ENCODE results near the gene YEATS2. TPM values are rescaled to one million over a fixed set of nuclear protein-coding genes. Genes with fewer than 3 reads are reported as not detected.

The YEATS2 gene
- total RNA-seq, 2 donors from 2014 or later = 13.2 to 14.3 TPM

DNA sequence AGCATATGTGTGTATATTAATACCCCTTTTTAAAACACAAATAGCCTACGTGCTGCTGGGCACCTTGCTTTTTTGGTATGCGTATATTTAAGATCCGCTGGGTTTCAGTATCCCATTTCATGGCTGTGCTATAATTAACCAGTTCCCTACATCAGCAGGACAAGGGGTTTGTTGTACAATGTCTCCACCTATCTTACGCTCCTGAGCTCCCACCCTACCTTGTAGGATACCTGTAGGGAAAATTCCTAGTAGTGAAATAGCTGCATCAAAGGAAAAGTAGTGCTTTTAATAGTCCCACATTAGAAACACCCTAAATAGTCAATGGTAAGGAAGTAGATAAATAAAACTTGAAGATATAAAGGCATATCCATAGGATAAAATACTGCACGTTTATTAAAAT, 126.4 kb downstream of the YEATS2 start:
- no peak for ATAC-seq
- intact Hi-C loops (cut with DNase I) = no loop called here
- DNase-seq = no peak

- DNase-seq (no peak), ATAC-seq (peak; percentile 48 to 52)
- intact Hi-C loops (cut with DNase I) = no loop called here
Observed at GRCh38 chr3:183824761-183825455, 127.3 kb downstream of the YEATS2 start.

GRCh38 chr3:183825456-183826161, 128.0 kb downstream of the YEATS2 start, which contains the start of gene MAP6D1:
TSS of gene MAP6D1 (minus strand) at chr3:183825577. CDS start at chr3:183825547, 30 bp downstream.
- ATAC-seq (peak; percentile 67 to 85), DNase-seq (no peak)
- intact Hi-C loops (cut with DNase I) = no loop called here

- peak in 1 of 2 donors; percentile 6 for ATAC-seq
- intact Hi-C loops (cut with DNase I) = no loop called here
- DNase-seq = no peak
Observed at GRCh38 chr3:183826448-183827250, 129.1 kb downstream of the YEATS2 start.

- intact Hi-C loops (cut with DNase I) = no loop called here
- ATAC-seq = no peak
Observed at GRCh38 chr3:183827809-183828537, 130.4 kb downstream of the YEATS2 start.

GRCh38 chr3:183828538-183828870, 130.9 kb downstream of the YEATS2 start:
- intact Hi-C loops (cut with DNase I) = no loop called here
- ATAC-seq (no peak), DNase-seq (no peak)

More at GRCh38 chr3:183827809-183828537, 130.4 kb downstream of the YEATS2 start:
- DNase-seq = no peak

DNA sequence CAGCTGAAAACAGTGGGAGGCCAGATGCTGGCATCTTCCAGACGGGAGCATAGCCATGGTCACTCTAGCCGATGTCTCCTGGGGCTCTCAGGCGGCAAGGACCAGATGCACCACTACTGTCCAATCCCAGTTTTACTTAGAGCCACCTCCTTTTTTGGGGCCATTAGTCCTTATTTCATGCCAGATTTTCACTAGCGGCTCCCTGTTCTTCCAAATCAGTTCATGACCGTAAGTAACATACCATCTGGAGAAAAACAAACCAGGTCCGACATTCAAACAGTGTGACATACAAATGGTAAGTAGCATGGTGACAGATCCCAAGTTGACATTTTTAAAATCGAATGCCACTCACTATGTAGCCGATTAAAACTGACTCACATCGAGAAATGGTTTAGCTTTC, 131.9 kb downstream of the YEATS2 start:
- DNase-seq = no peak
- intact Hi-C loops (cut with DNase I) = no loop called here
- no peak for ATAC-seq

- DNase-seq = no peak
- ATAC-seq = no peak
- intact Hi-C loops (cut with DNase I) = no loop called here
Observed at GRCh38 chr3:183830187-183830586, 132.6 kb downstream of the YEATS2 start.

DNA sequence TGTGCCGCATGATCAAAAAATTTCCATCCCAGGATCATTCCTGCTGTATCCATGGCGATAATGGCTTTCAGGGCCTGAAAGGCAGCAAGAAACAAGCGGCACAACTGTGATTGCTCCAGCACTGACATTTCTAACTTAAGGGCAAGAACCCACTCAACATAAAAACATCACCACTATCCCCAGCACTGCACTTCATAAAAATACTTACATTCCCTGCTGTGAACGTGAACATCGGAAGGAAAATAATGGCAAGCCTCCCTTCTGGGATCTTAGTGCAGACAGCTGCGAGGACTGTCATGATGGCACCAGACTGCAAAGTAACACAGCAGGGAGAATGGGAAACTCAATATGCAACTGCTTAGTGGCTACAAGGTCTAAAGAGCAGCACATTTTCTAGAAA, 135.9 kb downstream of the YEATS2 start:
- intact Hi-C loops (cut with DNase I) = no loop called here
- ATAC-seq (no peak), DNase-seq (no peak)

DNA sequence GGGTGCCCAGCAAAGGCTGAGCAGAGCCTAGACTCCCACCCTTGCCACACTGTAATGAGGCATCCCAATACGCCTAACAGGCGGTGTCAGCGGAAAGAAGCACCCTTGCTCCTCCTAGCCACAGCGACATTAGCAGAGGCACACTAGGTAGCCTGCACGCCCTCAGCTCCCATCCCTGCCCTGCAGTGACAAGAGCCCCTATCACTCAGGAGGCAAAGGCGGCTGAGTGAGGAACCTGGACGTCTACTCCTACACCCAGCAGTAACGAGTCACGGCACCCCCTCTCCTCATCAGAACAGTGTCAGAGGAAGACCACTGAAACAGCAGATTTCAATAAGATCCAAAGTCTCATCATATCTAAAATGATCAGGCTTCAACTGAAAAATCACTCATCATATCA, 139.8 kb downstream of the YEATS2 start:
- DNase-seq (no peak), ATAC-seq (no peak)
- intact Hi-C loops (cut with DNase I) = no loop called here

- DNase-seq = no peak
- no peak for ATAC-seq
- intact Hi-C loops (cut with DNase I) = no loop called here
Observed at GRCh38 chr3:183837894-183838293, 140.3 kb downstream of the YEATS2 start.

GRCh38 chr3:183839751-183840150, 142.2 kb downstream of the YEATS2 start:
- no peak for DNase-seq
- intact Hi-C loops (cut with DNase I) = no loop called here
- ATAC-seq = no peak

DNA sequence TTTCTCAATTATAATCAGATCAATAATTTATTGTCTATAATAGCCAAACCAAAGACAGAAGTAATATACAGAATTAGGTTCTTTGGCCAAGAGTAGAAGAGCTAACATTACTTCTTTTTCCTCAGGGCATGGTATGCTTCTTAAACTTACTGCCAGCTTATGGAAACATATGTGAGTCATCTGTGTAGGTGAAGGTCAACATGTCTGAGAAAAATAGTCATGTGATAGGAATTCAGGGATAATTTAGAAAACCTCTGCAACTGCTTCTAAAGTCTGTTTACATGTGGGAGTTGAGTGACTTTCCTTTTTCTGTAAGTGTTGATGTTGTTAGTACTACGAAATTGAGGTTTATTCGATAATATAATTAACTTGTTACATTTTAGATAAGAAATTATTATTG, 147.0 kb downstream of the YEATS2 start:
- intact Hi-C loops (cut with DNase I) = no loop called here
- DNase-seq (no peak), ATAC-seq (no peak)

GRCh38 chr3:183845090-183845489, 147.5 kb downstream of the YEATS2 start:
- ATAC-seq = no peak
- intact Hi-C loops (cut with DNase I) = no loop called here
- DNase-seq = no peak

- ATAC-seq (peak in 1 of 2 donors; percentile 36), DNase-seq (no peak)
- intact Hi-C loops (cut with DNase I) = no loop called here
Observed at GRCh38 chr3:183845608-183846288, 148.2 kb downstream of the YEATS2 start.

GRCh38 chr3:183854318-183855035, 156.9 kb downstream of the YEATS2 start:
- DNase-seq (no peak), ATAC-seq (no peak)
- intact Hi-C loops (cut with DNase I) = no loop called here

DNA sequence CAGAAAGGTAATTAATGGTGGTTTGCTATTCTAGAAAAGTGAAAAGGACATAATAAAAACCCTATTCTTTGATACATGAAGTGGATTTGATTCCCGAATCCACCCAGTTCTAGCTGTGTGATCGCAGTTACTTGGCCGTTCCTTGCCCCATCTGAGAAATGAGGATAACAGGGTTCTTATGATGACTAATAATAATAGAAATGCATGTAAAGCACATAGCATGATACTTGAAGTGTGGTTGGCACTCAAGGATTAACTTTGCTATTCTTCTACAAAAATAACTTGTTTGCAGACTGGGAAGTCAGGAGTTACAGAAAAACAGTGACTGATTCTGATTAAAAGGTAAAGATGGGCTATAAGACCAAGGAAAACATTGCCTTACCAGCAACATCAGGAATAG, 160.3 kb downstream of the YEATS2 start:
- no peak for ATAC-seq
- intact Hi-C loops (cut with DNase I) = no loop called here

More for the DNA sequence above, 160.3 kb downstream of the YEATS2 start:
- DNase-seq = no peak
